Measurements from ENCODE around the gene TK1. TPM values are rescaled to one million over a fixed set of nuclear protein-coding genes. Genes with fewer than 3 reads are reported as not detected.

The TK1 gene
- total RNA-seq, 1 donor from 2014 or later, result 245 TPM

GRCh38 chr17:78135858-78136500 lies 50.9 kb downstream of the TK1 start:
- H3K4me3 ChIP-seq (ENCODE audit: low read depth, low read length), result no peak overlapping the region
- no peak for DNase-seq (ENCODE audit: low read depth)
- no peak for TF ChIP-seq CTCF (conservative IDR thresholded peaks at IDR 0.05; ENCODE audit: low read depth, low read length)

GRCh38 chr17:78134899-78135385 lies 51.9 kb downstream of the TK1 start:
- no peak for DNase-seq (ENCODE audit: low read depth)
- H3K4me3 ChIP-seq (ENCODE audit: low read depth, low read length), result no peak overlapping the region
- TF ChIP-seq CTCF (conservative IDR thresholded peaks at IDR 0.05; ENCODE audit: low read depth, low read length), result no peak

DNA sequence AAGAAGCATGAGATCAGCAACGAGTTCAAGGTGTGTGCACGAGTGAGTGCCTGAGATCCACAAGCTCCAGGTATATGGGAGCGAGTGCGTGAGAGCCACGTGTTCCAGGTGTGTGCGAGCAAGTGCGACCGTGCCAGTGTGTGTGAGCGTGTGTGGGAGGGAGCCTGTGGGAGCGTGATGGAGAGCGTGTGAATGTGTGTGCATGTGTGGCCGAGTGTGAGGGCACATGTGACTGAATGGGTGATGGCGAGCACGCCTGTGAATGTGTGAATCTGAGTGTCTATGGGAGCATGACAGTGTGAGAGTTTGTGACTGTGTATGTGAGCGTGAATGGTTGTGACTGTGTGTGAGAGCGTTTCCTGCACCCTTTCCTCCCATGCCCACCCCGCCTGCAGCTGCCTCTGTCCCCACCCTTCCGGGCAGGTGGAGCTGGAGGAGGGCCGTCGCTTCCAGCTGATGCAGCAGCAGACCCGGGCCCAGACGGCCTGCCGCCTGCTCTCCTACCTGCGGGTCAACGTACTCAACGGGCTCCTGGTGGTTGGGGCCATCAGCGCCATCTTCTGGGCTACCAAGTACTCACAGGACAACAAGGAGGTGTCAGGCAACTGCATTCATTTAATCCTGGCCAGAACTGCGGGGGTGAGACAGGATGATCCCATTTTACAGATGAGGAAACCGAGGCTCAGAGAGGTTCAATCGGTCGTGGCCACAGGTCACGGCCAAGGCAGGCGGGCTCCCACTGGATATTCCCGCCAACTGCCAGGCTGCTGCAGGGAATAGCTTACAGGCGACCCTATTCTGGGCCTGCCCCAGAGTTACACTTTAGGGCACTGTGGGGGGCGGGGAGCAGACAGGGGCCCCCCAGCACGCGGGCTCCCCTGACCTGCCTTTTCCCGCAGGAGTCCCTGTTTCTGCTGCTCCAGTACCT lies 52.6 kb downstream of the TK1 start:
- no peak for DNase-seq (ENCODE audit: low read depth)
- TF ChIP-seq CTCF (conservative IDR thresholded peaks at IDR 0.05; ENCODE audit: low read depth, low read length), result peak; percentile 65
- H3K4me3 ChIP-seq (ENCODE audit: low read depth, low read length), result no peak overlapping the region

DNA sequence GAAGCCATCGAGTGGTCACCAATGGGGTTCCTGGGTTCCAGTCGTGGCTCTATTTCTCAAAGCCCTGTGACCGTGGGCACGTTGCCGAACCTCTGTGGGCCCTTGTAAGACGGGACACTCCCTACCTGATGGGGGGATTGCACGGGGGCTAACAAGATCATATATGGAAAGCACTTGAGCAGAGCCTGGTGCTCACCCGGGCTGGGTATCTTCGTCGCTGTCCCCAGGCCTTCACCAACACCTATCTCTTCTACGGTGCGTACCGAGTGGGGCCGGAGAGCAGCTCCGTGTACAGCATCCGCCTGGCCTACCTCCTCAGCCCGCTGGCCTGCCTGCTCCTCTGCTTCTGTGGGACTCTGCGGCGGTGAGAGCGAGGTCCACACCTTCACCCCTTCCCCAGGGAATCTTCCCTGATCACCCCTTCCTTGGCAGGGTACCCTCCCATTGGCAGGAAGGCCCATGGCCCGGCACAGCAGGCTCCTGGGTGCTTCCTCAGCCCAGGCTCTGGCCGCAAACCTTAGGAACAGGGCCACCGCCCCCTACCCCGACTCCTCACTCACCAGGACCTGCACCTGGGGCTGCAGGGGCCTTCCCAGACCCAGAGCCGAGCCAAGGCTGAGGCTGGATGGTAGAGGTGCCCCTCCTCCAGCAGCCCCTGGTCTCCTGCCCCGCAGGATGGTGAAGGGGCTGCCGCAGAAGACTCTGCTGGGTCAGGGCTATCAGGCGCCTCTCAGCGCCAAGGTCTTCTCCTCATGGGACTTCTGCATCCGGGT lies 53.5 kb downstream of the TK1 start:
- DNase-seq (ENCODE audit: low read depth), result no peak
- TF ChIP-seq CTCF (conservative IDR thresholded peaks at IDR 0.05; ENCODE audit: low read depth, low read length), result no peak
- H3K4me3 ChIP-seq (ENCODE audit: low read depth, low read length), result no peak overlapping the region

DNA sequence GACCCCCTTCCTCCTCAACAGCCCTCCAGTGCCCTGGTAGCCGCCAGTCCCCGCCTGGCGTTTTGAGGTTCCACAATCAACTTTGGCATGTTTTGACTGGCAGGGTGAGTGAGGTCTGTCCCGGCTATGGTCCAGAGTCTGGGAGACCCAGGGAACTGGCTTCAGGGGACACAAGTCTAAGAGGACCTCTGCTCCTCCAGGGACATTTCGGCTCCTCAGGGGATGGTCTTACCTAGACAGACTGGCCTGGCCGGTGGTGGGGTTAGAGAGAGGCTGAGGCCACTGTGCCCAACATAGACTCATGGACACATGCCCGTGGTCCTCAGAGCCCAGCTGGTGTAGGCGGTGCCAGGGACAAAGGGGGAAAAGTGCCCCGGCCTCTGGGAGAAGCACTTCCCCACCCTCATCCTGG lies 54.1 kb downstream of the TK1 start:
- no peak for TF ChIP-seq CTCF (conservative IDR thresholded peaks at IDR 0.05; ENCODE audit: low read depth, low read length)
- no peak overlapping the region for H3K4me3 ChIP-seq (ENCODE audit: low read depth, low read length)
- no peak for DNase-seq (ENCODE audit: low read depth)

DNA sequence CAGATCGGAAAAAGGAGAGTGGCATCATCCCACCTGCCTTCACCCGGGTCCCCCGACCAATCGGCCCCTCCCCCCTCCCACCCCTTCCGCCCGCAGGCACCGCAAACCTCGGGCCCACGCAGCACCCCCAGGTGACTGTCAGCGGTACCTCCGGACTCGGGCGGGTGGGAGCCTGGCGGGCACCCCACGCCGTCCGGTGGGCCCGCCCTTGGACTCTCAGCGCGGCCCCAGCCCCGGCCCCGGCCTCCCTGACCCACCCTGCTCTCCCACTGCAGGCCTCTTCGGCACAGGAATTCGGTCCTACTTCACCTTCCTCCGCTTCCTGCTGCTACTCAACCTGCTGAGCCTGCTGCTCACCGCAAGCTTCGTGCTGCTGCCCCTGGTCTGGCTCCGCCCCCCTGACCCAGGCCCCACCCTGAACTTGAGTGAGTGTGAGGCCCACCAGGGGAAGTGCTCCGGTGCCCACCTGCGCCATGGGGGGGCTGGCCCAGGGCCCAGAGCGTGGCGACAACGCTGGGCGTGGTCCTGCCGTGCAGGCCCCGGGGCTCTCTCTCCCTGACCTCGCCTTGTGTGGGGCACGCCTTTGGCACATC lies 54.7 kb downstream of the TK1 start:
- no peak for DNase-seq (ENCODE audit: low read depth)
- TF ChIP-seq CTCF (conservative IDR thresholded peaks at IDR 0.05; ENCODE audit: low read depth, low read length), result no peak
- no peak overlapping the region for H3K4me3 ChIP-seq (ENCODE audit: low read depth, low read length)
